ENCODE data around the gene OR52A5.

OR52A5 gene

DNA sequence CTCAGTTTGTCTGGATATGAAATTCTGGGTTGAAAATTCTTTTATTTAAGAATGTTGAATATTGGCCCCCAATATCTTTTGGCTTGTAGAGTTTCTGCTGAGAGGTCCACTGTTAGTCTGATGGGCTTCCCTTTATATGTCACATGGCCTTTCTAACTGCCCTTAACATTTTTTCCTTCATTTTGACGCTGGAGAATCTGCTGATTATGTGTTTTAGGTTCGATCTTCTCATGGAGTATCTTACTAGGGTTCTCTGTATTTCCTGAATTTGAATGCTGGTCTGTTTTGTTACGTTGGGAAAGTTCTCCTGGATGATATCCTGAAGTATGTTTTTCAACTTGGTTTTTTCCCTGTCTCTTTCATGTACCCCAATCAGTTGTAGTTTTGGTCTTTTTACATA is 22.8 kb downstream of the OR52A5 start:
- no peak for DNase-seq (ENCODE audit: low read depth)

GRCh38 chr11:5107285-5107684 is 30.9 kb downstream of the OR52A5 start:
- DNase-seq (ENCODE audit: low read depth): no peak

DNA sequence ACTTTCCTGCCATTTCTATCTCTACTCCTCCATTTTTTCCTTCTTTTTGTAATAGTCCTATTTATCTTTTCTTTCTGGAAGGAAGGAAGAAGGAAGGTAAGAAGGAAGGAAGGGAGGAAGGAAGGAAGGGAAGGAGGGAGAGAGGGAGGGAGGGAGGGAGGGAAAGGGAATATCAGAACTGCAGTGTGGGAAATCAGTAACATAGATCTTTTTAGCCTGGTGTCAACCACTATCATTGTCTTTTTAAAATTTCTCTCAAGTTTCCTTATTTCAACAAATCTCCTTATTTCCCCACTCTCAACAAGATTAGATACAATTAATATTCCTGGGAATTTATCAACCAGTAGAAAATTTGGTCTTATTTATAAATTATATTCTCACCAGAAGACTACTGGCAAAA is 35.1 kb downstream of the OR52A5 start:
- no peak for DNase-seq (ENCODE audit: low read depth)

DNA sequence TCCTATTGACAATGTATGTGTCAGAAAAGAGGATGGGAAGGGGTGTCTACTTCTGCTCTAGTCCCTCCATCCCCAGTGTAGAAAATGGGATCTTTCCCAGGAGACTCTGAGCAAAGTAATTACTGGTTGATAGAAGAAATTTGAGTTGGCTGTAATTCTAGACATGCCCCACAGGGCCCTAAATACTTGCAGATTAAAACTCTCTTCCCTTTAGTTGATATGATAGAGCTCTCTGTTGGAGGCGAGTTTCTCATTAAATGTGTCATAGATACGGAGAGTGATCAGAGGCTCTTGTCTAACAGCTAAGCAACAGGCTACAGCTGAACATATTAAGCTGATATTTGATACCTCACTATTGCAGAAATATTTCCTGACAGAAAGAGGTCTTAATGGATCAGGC is 35.9 kb downstream of the OR52A5 start:
- no peak for DNase-seq (ENCODE audit: low read depth)

DNA sequence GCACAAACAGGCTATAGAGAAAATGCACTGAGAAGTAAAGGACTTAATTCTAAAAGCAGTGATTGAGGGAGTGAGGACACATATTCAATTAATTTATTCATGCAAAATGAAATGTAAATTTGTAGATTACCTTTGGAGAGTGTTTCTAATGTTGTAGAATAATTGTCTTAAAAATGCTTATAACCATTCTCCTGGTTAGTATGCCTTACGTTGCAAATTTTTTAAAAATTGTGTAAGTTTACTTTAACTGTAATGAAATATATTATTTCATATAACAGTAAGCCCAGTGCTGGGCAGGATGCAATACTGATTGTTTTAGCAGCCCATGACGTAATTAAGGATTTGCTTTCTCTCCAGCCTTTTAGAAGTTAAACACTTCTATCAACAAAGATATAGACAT is 42.1 kb downstream of the OR52A5 start:
- no peak for DNase-seq (ENCODE audit: low read depth)

GRCh38 chr11:5092821-5093585 is 45.2 kb downstream of the OR52A5 start:
- DNase-seq (ENCODE audit: low read depth): no peak

DNA sequence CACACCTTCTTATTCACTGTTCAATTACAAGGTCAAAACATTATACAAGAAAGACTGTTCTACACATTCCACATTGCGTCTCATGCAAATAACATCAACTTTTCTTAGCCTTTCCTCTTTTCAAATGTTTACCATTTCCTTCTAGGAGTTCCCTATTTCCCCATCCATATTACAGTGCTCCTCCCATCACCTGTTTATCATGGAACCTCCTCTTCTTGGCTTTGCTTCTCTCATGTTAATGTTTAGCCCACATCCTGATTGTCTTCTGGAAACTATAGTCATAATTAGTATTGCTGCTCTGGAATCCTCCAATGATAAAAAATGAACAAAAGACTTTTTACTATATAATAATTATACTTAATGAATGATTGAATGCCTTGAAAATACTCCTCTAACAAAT is 47.5 kb downstream of the OR52A5 start:
- DNase-seq (ENCODE audit: low read depth): no peak

GRCh38 chr11:5088556-5088955 is 49.6 kb downstream of the OR52A5 start:
- DNase-seq (ENCODE audit: low read depth): no peak

GRCh38 chr11:5083602-5084001 is 54.6 kb downstream of the OR52A5 start:
- DNase-seq (ENCODE audit: low read depth): no peak

DNA sequence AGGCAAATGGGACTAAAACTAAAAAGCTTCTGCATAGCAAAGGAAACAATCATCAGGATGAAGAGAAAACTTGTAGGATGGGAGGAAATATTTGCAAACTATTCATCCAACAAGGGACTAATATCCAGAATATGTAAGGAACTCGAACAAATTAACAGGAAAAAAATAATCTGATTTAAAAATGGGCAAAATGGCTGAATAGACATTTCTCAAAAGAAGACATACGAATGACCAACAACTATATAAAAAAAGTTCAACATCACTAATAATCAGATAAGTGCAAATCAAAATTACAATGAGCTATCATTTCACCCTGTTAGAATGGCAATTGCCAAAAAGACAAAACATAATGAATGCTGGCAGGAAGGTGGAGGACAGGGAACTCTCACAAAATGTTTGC is 56.8 kb downstream of the OR52A5 start:
- no peak for DNase-seq (ENCODE audit: low read depth)

Measured in stimulated activated CD4-positive, alpha-beta T cell treated with anti-CD3 and anti-CD28 coated beads, Interleukin-2, amount 100 ng/mL, for 4 hours (primary cell).